Chondrocyte (in vitro differentiated cells): ENCODE measurements around the gene PPP4C. TPM values are rescaled to one million over a fixed set of nuclear protein-coding genes. Genes with fewer than 3 reads are reported as not detected.

Experiments used
- DNase-seq: peaks from one replicate; pipeline ENCODE4 v3.0.0; 2021; ENCODE audit warnings: mixed read lengths, low spot score
- H3K27ac Mint-ChIP-seq: one replicate; pipeline ENCODE4 v1.8.0; 2021; ENCODE audit warnings: mild to moderate bottlenecking, moderate library complexity, mixed read lengths; ENCODE audit not compliant: unreplicated experiment
- H3K27me3 Mint-ChIP-seq: 2 replicates; pipeline ENCODE4 v1.8.0; 2021; ENCODE audit warnings: low read depth, mixed read lengths
- H3K36me3 Mint-ChIP-seq: 2 replicates; pipeline ENCODE4 v1.8.0; 2021; ENCODE audit warnings: low read depth, mixed read lengths
- H3K4me1 Mint-ChIP-seq: 2 replicates; pipeline ENCODE4 v1.8.0; 2021; ENCODE audit warnings: low read depth, mild to moderate bottlenecking, mixed read lengths
- H3K4me3 Mint-ChIP-seq: one replicate; pipeline ENCODE4 v1.8.0; 2021; ENCODE audit warnings: mild to moderate bottlenecking, moderate library complexity, mixed read lengths; ENCODE audit not compliant: unreplicated experiment
- H3K9me3 Mint-ChIP-seq: 2 replicates; pipeline ENCODE4 v1.8.0; 2021; ENCODE audit warnings: low read depth, mixed read lengths
- CTCF ChIP-seq: fragments of 200-600 bp; sonication (generic); IDR thresholded peaks from 2 replicates; pipeline ENCODE4 v1.5.0; 2021; ENCODE audit warnings: antibody characterized with exemption, mild to moderate bottlenecking, moderate library complexity
- long read RNA-seq: library from polyadenylated mRNA; stranded (forward); transcript quantifications from one replicate; pipeline ENCODE4 v2.0.0, GENCODE V29; 2021
- total RNA-seq: library from RNA; stranded (reverse); gene quantifications from 3 replicates; pipeline ENCODE4 v1.2.1, GENCODE V29; 2021

The PPP4C gene
- total RNA-seq: 81.0 to 90.3 TPM (median 84.7 TPM) in 3 replicates
- long read RNA-seq, transcript PPP4C-201 (9 exons, 1,407 nt): major isoform, 181 of 291 reads
- long read RNA-seq, transcript PPP4C-214 (8 exons, 1,301 nt): minor isoform, 13 of 291 reads
- long read RNA-seq, partial matches to known transcripts: 10 of 291 reads
- long read RNA-seq, other reads (novel, unspliced or antisense): 80 of 291 reads

GRCh38 chr16:30075503-30076275 is at the start of gene PPP4C:
PPP4C (plus strand) TSS chr16:30075994; CDS start chr16:30076378, 384 bp downstream.
- no peaks in the 10 kb centered on the region for H3K9me3 Mint-ChIP-seq
- H3K36me3 Mint-ChIP-seq: peaks cover 12% of the 10 kb centered on the region
- H3K4me1 Mint-ChIP-seq: peaks cover 39% of the 10 kb centered on the region
- TF ChIP-seq CTCF: peak; percentile 33
- peak within 1 kb of the TSS; percentile 83 for H3K4me3 Mint-ChIP-seq
- no peaks in the 10 kb centered on the region for H3K27me3 Mint-ChIP-seq
- H3K27ac Mint-ChIP-seq: peak within 1 kb of the TSS; percentile 97
- no peak for DNase-seq

- Mint-ChIP-seq H3K27ac (no peak overlapping the region), H3K9me3 (no peaks in the 10 kb centered on the region), H3K4me3 (no peak overlapping the region), H3K36me3 (no peaks in the 10 kb centered on the region), H3K27me3 (peaks cover 35% of the 10 kb centered on the region), H3K4me1 (no peaks in the 10 kb centered on the region)
- no peak for DNase-seq
- no peak for TF ChIP-seq CTCF
These were observed 49.3 kb upstream of the PPP4C start for GRCh38 chr16:30026449-30026848.

- no peak for DNase-seq
- H3K4me3 Mint-ChIP-seq: no peak overlapping the region
- no peak for TF ChIP-seq CTCF
- no peak overlapping the region for H3K27ac Mint-ChIP-seq
- H3K27me3 Mint-ChIP-seq: peaks cover 42% of the 10 kb centered on the region
- no peaks in the 10 kb centered on the region for H3K9me3 Mint-ChIP-seq
- H3K36me3 Mint-ChIP-seq: no peaks in the 10 kb centered on the region
- H3K4me1 Mint-ChIP-seq: peaks cover 3% of the 10 kb centered on the region
These were observed 48.0 kb upstream of the PPP4C start for GRCh38 chr16:30027588-30028437.

- Mint-ChIP-seq H3K27ac (no peak overlapping the region), H3K9me3 (no peaks in the 10 kb centered on the region), H3K36me3 (no peaks in the 10 kb centered on the region), H3K4me1 (peaks cover 3% of the 10 kb centered on the region), H3K27me3 (peaks cover 42% of the 10 kb centered on the region), H3K4me3 (no peak overlapping the region)
- no peak for DNase-seq
- no peak for TF ChIP-seq CTCF
These were observed 47.2 kb upstream of the PPP4C start for GRCh38 chr16:30028438-30029076.
